Measurements from ENCODE around the gene LHFPL2.

The LHFPL2 gene

GRCh38 chr5:78536661-78537196 lies 111.8 kb downstream of the LHFPL2 start:
- no peak overlapping the region for H3K9ac ChIP-seq (ENCODE audit: low read length)
- no peaks in the 10 kb centered on the region for H3K9me3 ChIP-seq (ENCODE audit: low read length)
- H3K4me1 ChIP-seq (ENCODE audit: insufficient read depth, low read length) = peaks cover 33% of the 10 kb centered on the region
- H3K27ac ChIP-seq (ENCODE audit: low read depth, low read length) = no peak overlapping the region
- H3K36me3 ChIP-seq (ENCODE audit: insufficient read depth, low read length) = no peaks in the 10 kb centered on the region
- no peaks in the 10 kb centered on the region for H3K27me3 ChIP-seq (ENCODE audit: control insufficient read depth in 1 of 2, insufficient read depth in 2 of 2, low read length in 2 of 2)
- no peak overlapping the region for H3K4me3 ChIP-seq (ENCODE audit: low read depth in 1 of 2, low read length in 2 of 2)

GRCh38 chr5:78534905-78535200 lies 113.7 kb downstream of the LHFPL2 start:
- Histone ChIP-seq H3K4me1 (ENCODE audit: insufficient read depth, low read length) (peaks cover 15% of the 10 kb centered on the region), H3K36me3 (ENCODE audit: insufficient read depth, low read length) (no peaks in the 10 kb centered on the region), H3K27me3 (ENCODE audit: control insufficient read depth in 1 of 2, insufficient read depth in 2 of 2, low read length in 2 of 2) (no peaks in the 10 kb centered on the region), H3K9ac (ENCODE audit: low read length) (no peak overlapping the region), H3K4me3 (ENCODE audit: low read depth in 1 of 2, low read length in 2 of 2) (no peak overlapping the region), H3K27ac (ENCODE audit: low read depth, low read length) (no peak overlapping the region), H3K9me3 (ENCODE audit: low read length) (no peaks in the 10 kb centered on the region)

GRCh38 chr5:78534148-78534904 lies 114.2 kb downstream of the LHFPL2 start:
- peaks cover 11% of the 10 kb centered on the region for H3K4me1 ChIP-seq (ENCODE audit: insufficient read depth, low read length)
- H3K36me3 ChIP-seq (ENCODE audit: insufficient read depth, low read length) = no peaks in the 10 kb centered on the region
- H3K9ac ChIP-seq (ENCODE audit: low read length) = no peak overlapping the region
- no peaks in the 10 kb centered on the region for H3K9me3 ChIP-seq (ENCODE audit: low read length)
- peak overlapping the region; percentile 28 for H3K27ac ChIP-seq (ENCODE audit: low read depth, low read length)
- H3K27me3 ChIP-seq (ENCODE audit: control insufficient read depth in 1 of 2, insufficient read depth in 2 of 2, low read length in 2 of 2) = no peaks in the 10 kb centered on the region
- peak overlapping the region in 1 of 2 donors; percentile 5 for H3K4me3 ChIP-seq (ENCODE audit: low read depth in 1 of 2, low read length in 2 of 2)

- Histone ChIP-seq H3K27me3 (ENCODE audit: control insufficient read depth in 1 of 2, insufficient read depth in 2 of 2, low read length in 2 of 2) (no peaks in the 10 kb centered on the region), H3K4me1 (ENCODE audit: insufficient read depth, low read length) (peaks cover 14% of the 10 kb centered on the region), H3K9ac (ENCODE audit: low read length) (no peak overlapping the region), H3K9me3 (ENCODE audit: low read length) (no peaks in the 10 kb centered on the region), H3K36me3 (ENCODE audit: insufficient read depth, low read length) (no peaks in the 10 kb centered on the region), H3K4me3 (ENCODE audit: low read depth in 1 of 2, low read length in 2 of 2) (no peak overlapping the region), H3K27ac (ENCODE audit: low read depth, low read length) (no peak overlapping the region)
Observed at GRCh38 chr5:78533356-78533755, 115.2 kb downstream of the LHFPL2 start.

GRCh38 chr5:78530342-78531096 lies 118.1 kb downstream of the LHFPL2 start:
- H3K36me3 ChIP-seq (ENCODE audit: insufficient read depth, low read length) = no peaks in the 10 kb centered on the region
- no peaks in the 10 kb centered on the region for H3K9me3 ChIP-seq (ENCODE audit: low read length)
- H3K9ac ChIP-seq (ENCODE audit: low read length) = no peak overlapping the region
- no peak overlapping the region for H3K4me3 ChIP-seq (ENCODE audit: low read depth in 1 of 2, low read length in 2 of 2)
- H3K27me3 ChIP-seq (ENCODE audit: control insufficient read depth in 1 of 2, insufficient read depth in 2 of 2, low read length in 2 of 2) = no peaks in the 10 kb centered on the region
- no peak overlapping the region for H3K27ac ChIP-seq (ENCODE audit: low read depth, low read length)
- H3K4me1 ChIP-seq (ENCODE audit: insufficient read depth, low read length) = peaks cover 32% of the 10 kb centered on the region

- Histone ChIP-seq H3K4me3 (ENCODE audit: low read depth in 1 of 2, low read length in 2 of 2) (no peak overlapping the region), H3K4me1 (ENCODE audit: insufficient read depth, low read length) (peaks cover 34% of the 10 kb centered on the region), H3K9me3 (ENCODE audit: low read length) (no peaks in the 10 kb centered on the region), H3K36me3 (ENCODE audit: insufficient read depth, low read length) (no peaks in the 10 kb centered on the region), H3K27ac (ENCODE audit: low read depth, low read length) (peak overlapping the region; percentile 50), H3K27me3 (ENCODE audit: control insufficient read depth in 1 of 2, insufficient read depth in 2 of 2, low read length in 2 of 2) (no peaks in the 10 kb centered on the region), H3K9ac (ENCODE audit: low read length) (no peak overlapping the region)
Observed at GRCh38 chr5:78527925-78528324, 120.6 kb downstream of the LHFPL2 start.

GRCh38 chr5:78527054-78527859 lies 121.3 kb downstream of the LHFPL2 start:
- H3K36me3 ChIP-seq (ENCODE audit: insufficient read depth, low read length) = no peaks in the 10 kb centered on the region
- H3K27me3 ChIP-seq (ENCODE audit: control insufficient read depth in 1 of 2, insufficient read depth in 2 of 2, low read length in 2 of 2) = no peaks in the 10 kb centered on the region
- no peaks in the 10 kb centered on the region for H3K9me3 ChIP-seq (ENCODE audit: low read length)
- no peak overlapping the region for H3K9ac ChIP-seq (ENCODE audit: low read length)
- peak overlapping the region; percentile 76 for H3K27ac ChIP-seq (ENCODE audit: low read depth, low read length)
- H3K4me1 ChIP-seq (ENCODE audit: insufficient read depth, low read length) = peaks cover 38% of the 10 kb centered on the region
- H3K4me3 ChIP-seq (ENCODE audit: low read depth in 1 of 2, low read length in 2 of 2) = no peak overlapping the region

- Histone ChIP-seq H3K4me3 (ENCODE audit: low read depth in 1 of 2, low read length in 2 of 2) (no peak overlapping the region), H3K27me3 (ENCODE audit: control insufficient read depth in 1 of 2, insufficient read depth in 2 of 2, low read length in 2 of 2) (no peaks in the 10 kb centered on the region), H3K36me3 (ENCODE audit: insufficient read depth, low read length) (no peaks in the 10 kb centered on the region), H3K9me3 (ENCODE audit: low read length) (no peaks in the 10 kb centered on the region), H3K4me1 (ENCODE audit: insufficient read depth, low read length) (peaks cover 38% of the 10 kb centered on the region), H3K9ac (ENCODE audit: low read length) (no peak overlapping the region), H3K27ac (ENCODE audit: low read depth, low read length) (peak overlapping the region; percentile 50)
Observed at GRCh38 chr5:78526049-78526525, 122.5 kb downstream of the LHFPL2 start.

- H3K4me1 ChIP-seq (ENCODE audit: insufficient read depth, low read length) = peaks cover 52% of the 10 kb centered on the region
Observed at GRCh38 chr5:78523314-78524193, 125.0 kb downstream of the LHFPL2 start.

GRCh38 chr5:78522476-78523260 lies 125.9 kb downstream of the LHFPL2 start:
- H3K27ac ChIP-seq (ENCODE audit: low read depth, low read length) = no peak overlapping the region
- H3K9ac ChIP-seq (ENCODE audit: low read length) = no peak overlapping the region
- peaks cover 50% of the 10 kb centered on the region for H3K4me1 ChIP-seq (ENCODE audit: insufficient read depth, low read length)
- H3K36me3 ChIP-seq (ENCODE audit: insufficient read depth, low read length) = no peaks in the 10 kb centered on the region
- H3K4me3 ChIP-seq (ENCODE audit: low read depth in 1 of 2, low read length in 2 of 2) = no peak overlapping the region
- H3K27me3 ChIP-seq (ENCODE audit: control insufficient read depth in 1 of 2, insufficient read depth in 2 of 2, low read length in 2 of 2) = no peaks in the 10 kb centered on the region
- no peaks in the 10 kb centered on the region for H3K9me3 ChIP-seq (ENCODE audit: low read length)

More at GRCh38 chr5:78523314-78524193, 125.0 kb downstream of the LHFPL2 start:
- Histone ChIP-seq H3K27ac (ENCODE audit: low read depth, low read length) (peak overlapping the region; percentile 15), H3K4me3 (ENCODE audit: low read depth in 1 of 2, low read length in 2 of 2) (no peak overlapping the region), H3K9ac (ENCODE audit: low read length) (no peak overlapping the region), H3K36me3 (ENCODE audit: insufficient read depth, low read length) (no peaks in the 10 kb centered on the region), H3K27me3 (ENCODE audit: control insufficient read depth in 1 of 2, insufficient read depth in 2 of 2, low read length in 2 of 2) (no peaks in the 10 kb centered on the region), H3K9me3 (ENCODE audit: low read length) (no peaks in the 10 kb centered on the region)

Data from muscle layer of colon (tissue), 2 donors.